Measurements from ENCODE around the gene BOK. TPM values are rescaled to one million over a fixed set of nuclear protein-coding genes. Genes with fewer than 3 reads are reported as not detected.
A peak's percentile ranks its signal among the peaks of the same experiment; 100 is the strongest.
"Not testable (repeated sequence)": the region's sequence is repeated elsewhere in the genome, so short reads cannot be mapped to it uniquely, and the experiment has no call there.

BOK gene
- total RNA-seq, 1 donor from 2014 or later = 56.4 TPM

- ATAC-seq (no peak), DNase-seq (peak; percentile 62)
- intact Hi-C loops (cut with DNase I) = no loop called here
- Histone ChIP-seq H3K4me3 (no peak overlapping the region), H3K4me1 (peaks cover 29% of the 10 kb centered on the region), H3K27me3 (no peaks in the 10 kb centered on the region), H3K36me3 (peaks cover 8% of the 10 kb centered on the region), H3K27ac (no peak overlapping the region), H3K9me3 (no peaks in the 10 kb centered on the region)
- no peak for TF ChIP-seq CTCF (IDR thresholded peaks at IDR 0.05)
Observed at GRCh38 chr2:241563031-241563507, 4.5 kb downstream of the BOK start.

DNA sequence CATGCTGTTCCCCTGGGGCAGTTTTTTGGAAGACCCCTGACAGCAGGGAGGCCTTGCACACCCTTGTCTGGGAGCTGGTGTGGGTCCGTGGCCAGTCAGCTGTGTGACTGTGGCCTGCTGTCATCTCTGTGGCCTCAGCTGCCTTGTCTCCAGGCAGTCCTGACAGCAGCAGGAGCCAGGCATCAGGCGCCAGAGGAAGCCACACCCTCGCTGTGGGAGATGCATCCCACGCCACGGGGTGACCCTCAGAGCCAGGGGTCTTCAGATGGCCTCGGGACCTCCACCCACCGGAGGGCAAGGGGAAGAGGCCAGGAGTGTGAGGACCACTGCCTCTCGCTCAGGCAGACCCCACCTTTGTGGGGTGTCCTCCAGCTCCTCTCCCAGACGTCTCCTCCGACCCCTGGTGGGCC is 5.0 kb downstream of the BOK start:
- no peak for ATAC-seq
- H3K36me3 ChIP-seq = peaks cover 8% of the 10 kb centered on the region
- intact Hi-C loops (cut with DNase I) = no loop called here

DNA sequence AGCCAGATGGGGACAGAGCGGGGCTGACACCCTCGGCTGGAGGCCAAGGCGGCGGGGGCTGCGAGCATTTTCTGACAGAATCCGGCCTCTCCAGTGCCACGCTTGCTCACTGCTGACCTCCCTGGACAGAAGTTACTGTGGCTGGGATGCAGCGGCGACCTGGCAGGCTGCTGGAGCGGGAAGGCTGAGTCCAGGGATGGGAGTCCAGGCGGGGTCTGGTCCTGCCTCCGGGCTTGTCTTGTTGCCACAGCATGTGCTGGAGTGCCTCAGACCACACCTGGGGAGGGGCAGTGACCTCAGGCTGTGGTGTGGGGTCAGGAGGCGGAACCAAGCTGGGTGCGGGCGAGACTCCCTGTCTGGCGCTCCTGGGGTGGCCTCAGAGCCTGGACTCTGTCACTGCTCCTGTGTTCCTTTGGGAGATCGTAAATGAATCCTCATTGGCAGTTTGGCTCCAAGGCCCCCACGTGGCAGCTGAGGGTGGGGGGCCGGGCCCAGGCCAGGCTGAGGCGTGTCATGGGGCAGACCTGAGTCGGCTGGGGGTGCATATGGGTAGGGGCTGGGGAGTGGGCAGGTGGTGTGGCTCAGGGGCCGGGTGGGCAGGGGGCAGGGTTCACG is 5.5 kb downstream of the BOK start:
- TF ChIP-seq CTCF (IDR thresholded peaks at IDR 0.05) = no peak
- DNase-seq = peak; percentile 66
- Histone ChIP-seq H3K4me3 (no peak overlapping the region), H3K9me3 (no peaks in the 10 kb centered on the region), H3K36me3 (peaks cover 8% of the 10 kb centered on the region), H3K27ac (no peak overlapping the region), H3K4me1 (peaks cover 26% of the 10 kb centered on the region), H3K27me3 (no peaks in the 10 kb centered on the region)
- ATAC-seq = no peak
- intact Hi-C loops (cut with DNase I) = no loop called here

More for the DNA sequence above, 5.0 kb downstream of the BOK start:
- H3K4me3 ChIP-seq = no peak overlapping the region
- no peak for TF ChIP-seq CTCF (IDR thresholded peaks at IDR 0.05)
- H3K27ac ChIP-seq = no peak overlapping the region
- no peaks in the 10 kb centered on the region for H3K9me3 ChIP-seq
- no peak for DNase-seq
- H3K4me1 ChIP-seq = peaks cover 26% of the 10 kb centered on the region
- no peaks in the 10 kb centered on the region for H3K27me3 ChIP-seq

DNA sequence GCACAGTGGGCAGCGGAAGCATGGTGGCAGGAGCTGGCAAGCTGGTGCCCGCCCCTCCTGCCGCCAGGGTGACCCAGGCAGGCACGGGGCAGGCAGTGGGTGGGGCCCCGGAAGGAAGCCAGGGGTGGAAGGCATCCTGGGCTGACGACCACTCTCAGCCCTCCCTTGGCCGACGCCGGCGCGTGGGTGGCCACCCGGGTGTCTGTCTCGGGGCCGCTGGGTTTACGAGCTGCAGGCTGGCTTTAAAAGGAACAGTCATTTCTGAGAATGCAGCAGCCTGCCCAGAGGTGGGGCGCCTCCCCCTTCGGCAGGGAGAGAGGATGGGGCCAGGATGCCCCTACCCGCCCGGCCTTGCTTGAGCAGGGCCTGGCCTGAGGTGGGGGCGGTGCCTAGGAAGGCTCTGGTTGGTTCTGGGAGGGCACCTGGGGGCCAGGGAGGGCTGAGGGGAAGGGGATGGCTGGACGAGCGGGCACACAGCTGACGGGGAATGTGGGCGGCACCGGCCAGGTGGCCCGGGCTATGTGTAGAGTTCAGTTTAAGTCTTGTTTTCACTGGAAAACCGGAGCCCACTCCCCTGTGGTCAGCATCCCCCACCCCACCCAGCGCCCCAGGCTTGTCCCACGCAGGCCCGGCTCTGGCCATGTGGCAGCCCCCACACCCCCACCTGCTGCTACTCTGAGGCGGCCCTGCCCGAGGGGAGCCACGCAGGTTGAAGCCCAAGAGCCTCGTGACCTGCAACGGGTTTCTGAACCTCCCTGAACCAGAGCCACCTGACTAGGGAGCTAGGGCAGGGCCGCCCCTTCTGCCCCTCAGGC is 6.3 kb downstream of the BOK start:
- no peak overlapping the region for H3K4me3 ChIP-seq
- H3K4me1 ChIP-seq = peaks cover 25% of the 10 kb centered on the region
- H3K27ac ChIP-seq = no peak overlapping the region
- ATAC-seq = no peak
- H3K9me3 ChIP-seq = no peaks in the 10 kb centered on the region
- intact Hi-C loops (cut with DNase I) = no loop called here
- H3K36me3 ChIP-seq = peaks cover 8% of the 10 kb centered on the region
- TF ChIP-seq CTCF (IDR thresholded peaks at IDR 0.05) = no peak
- no peaks in the 10 kb centered on the region for H3K27me3 ChIP-seq
- peak; percentile 63 for DNase-seq

DNA sequence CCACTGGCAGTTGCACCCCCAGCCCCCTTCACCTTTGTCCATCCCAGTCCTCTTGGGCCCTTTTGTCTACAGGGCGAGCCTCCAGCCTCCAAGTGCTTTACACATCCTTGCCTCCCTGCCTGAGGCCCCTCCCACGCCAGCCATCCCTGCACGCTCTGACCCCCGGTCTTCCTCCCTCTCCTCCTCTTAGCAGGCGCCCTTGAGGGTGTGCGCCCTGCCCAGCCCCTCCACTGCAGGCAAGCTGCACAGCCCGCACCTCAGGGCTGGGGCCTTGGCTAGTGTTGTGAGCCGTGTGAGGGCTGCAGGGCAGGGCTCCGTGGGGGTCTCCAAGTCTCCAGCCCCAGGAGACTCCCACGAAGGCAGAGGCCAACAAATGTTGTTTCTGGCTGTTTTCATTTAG is 6.9 kb downstream of the BOK start:
- no peak for TF ChIP-seq CTCF (IDR thresholded peaks at IDR 0.05)
- Histone ChIP-seq H3K9me3 (no peaks in the 10 kb centered on the region), H3K36me3 (peaks cover 8% of the 10 kb centered on the region), H3K4me3 (no peak overlapping the region), H3K4me1 (peaks cover 19% of the 10 kb centered on the region), H3K27me3 (no peaks in the 10 kb centered on the region), H3K27ac (no peak overlapping the region)
- ATAC-seq (no peak), DNase-seq (peak; percentile 52)
- intact Hi-C loops (cut with DNase I) = no loop called here

DNA sequence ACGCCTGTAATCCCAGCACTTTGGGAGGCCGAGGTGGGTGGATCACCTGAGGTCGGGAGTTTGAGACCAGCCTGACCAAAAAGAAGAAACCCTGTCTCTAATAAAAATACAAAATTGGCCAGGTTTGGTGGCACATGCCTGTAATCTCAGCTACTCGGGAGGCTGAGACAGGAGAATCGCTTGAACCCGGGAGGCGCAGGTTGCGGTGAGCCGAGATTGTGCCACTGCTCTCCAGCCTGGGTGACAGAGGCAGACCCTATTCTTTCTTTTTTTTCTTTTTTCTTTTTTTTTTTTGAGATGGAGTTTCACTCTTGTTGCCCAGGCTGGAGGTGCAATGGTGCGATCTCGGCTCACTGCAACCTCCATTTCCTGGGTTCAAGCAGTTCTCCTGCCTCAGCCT is 7.5 kb downstream of the BOK start:
- H3K4me3 ChIP-seq; H3K27me3 ChIP-seq; H3K9me3 ChIP-seq; H3K36me3 ChIP-seq; intact Hi-C loops (cut with DNase I); ATAC-seq; DNase-seq; H3K27ac ChIP-seq: not testable (repeated sequence)
- H3K4me1 ChIP-seq = peaks cover 14% of the 10 kb centered on the region

All from upper lobe of right lung (tissue), 1 donor.